Activated gamma-delta T cell treated with Interleukin-2 at 50 U/mL for 16 hours (primary cell): ENCODE results near the gene CORO2B.
"Not testable (repeated sequence)": the region's sequence is repeated elsewhere in the genome, so short reads cannot be mapped to it uniquely, and the experiment has no call there.

ENCODE experiments used
- DNase-seq: peaks from one replicate; pipeline ENCODE4 v3.0.0-alpha.2; 2020

Gene CORO2B

GRCh38 chr15:68593341-68593740, 14.5 kb downstream of the CORO2B start:
- no peak for DNase-seq

GRCh38 chr15:68593828-68594532, 15.2 kb downstream of the CORO2B start:
- DNase-seq = no peak

- DNase-seq = no peak
Measured at GRCh38 chr15:68594533-68595259, 15.9 kb downstream of the CORO2B start.

- no peak for DNase-seq
Measured at GRCh38 chr15:68595260-68595564, 16.4 kb downstream of the CORO2B start.

- DNase-seq = no peak
Measured at GRCh38 chr15:68595761-68596160, 17.0 kb downstream of the CORO2B start.

- DNase-seq = no peak
Measured at GRCh38 chr15:68596691-68597090, 17.9 kb downstream of the CORO2B start.

GRCh38 chr15:68597581-68597980, 18.8 kb downstream of the CORO2B start:
- DNase-seq = no peak

GRCh38 chr15:68598171-68599152, 19.7 kb downstream of the CORO2B start:
- no peak for DNase-seq

GRCh38 chr15:68599153-68599545, 20.4 kb downstream of the CORO2B start:
- DNase-seq = no peak

- DNase-seq = no peak
Measured at GRCh38 chr15:68599560-68600071, 20.8 kb downstream of the CORO2B start.

- DNase-seq = no peak
Measured at GRCh38 chr15:68601206-68602197, 22.7 kb downstream of the CORO2B start.

GRCh38 chr15:68602459-68603215, 23.8 kb downstream of the CORO2B start:
- no peak for DNase-seq

- no peak for DNase-seq
Measured at GRCh38 chr15:68603216-68603595, 24.4 kb downstream of the CORO2B start.

GRCh38 chr15:68603951-68604350, 25.2 kb downstream of the CORO2B start:
- no peak for DNase-seq

GRCh38 chr15:68604840-68605478, 26.2 kb downstream of the CORO2B start:
- not testable (repeated sequence) for DNase-seq

GRCh38 chr15:68606375-68606774, 27.6 kb downstream of the CORO2B start:
- DNase-seq = no peak

- DNase-seq = no peak
Measured at GRCh38 chr15:68608206-68608843, 29.5 kb downstream of the CORO2B start.

GRCh38 chr15:68608844-68609232, 30.0 kb downstream of the CORO2B start:
- no peak for DNase-seq

- no peak for DNase-seq
Measured at GRCh38 chr15:68609629-68610028, 30.8 kb downstream of the CORO2B start.

- no peak for DNase-seq
Measured at GRCh38 chr15:68610825-68611224, 32.0 kb downstream of the CORO2B start.
